SK-N-MC (cell line): Measurements from ENCODE around the gene KCTD10.

Source experiments
- EZH2 ChIP-seq: fragments of 200-600 bp; sonication (generic); IDR thresholded peaks from one replicate; pipeline ENCODE4 v1.6.1; 2017; ENCODE audit warnings: antibody characterized with exemption
- FOXP2 ChIP-seq: optimal IDR thresholded peaks from 2 replicates; pipeline ENCODE3; 2011; ENCODE audit warnings: mild to moderate bottlenecking, moderate library complexity; ENCODE audit not compliant: insufficient read depth; ENCODE audit errors: extremely low read length, control extremely low read depth
- POLR2AphosphoS5 ChIP-seq: IDR thresholded peaks from 2 replicates; pipeline ENCODE4 v1.6.1; 2012; ENCODE audit warnings: mild to moderate bottlenecking, low read depth, low read length, borderline replicate concordance

DNA sequence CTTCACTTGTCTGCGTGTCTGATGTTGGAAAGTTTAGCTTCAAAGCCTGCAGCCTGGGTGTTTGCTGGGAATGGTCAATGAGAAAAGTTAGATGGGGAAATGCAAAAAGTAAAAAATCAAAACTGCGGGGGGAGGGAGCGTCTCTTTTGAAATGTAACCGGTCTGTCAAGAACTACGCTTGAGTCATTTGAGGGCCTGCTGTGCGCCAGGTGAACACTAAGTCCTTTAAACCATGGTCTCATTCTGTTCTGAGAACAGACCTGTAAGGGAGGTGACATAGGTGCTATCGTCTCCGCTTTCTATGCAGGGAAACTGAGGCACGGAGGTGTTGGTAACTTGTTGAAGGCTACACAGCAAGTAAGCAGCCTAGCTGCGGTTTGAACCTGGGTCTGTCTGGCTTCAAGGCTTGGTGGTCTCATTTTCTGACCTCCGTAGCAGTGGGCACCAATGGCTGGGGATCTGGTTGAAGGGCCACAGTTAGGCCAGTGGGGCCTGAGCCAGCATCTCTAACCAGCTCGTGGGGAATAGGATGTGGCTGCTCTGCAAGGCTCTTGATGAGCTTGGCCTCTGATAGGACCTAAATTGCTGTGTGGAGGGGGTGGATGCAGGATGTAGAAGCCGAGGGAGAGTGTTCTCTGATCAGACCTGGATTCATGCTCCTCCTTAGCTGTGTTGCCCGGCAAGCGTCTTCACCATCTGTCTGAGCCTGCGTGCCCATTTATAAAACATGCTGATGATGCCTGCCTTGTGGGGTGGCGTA is 41.5 kb downstream of the KCTD10 start:
- TF ChIP-seq EZH2 (no peak), POLR2AphosphoS5 (no peak), FOXP2 (no peak)
